GM12865 (cell line): Measurements from ENCODE around the gene AUP1.

Source experiments
- DNase-seq: peaks from one replicate; pipeline ENCODE4 v3.0.0; 2010; ENCODE audit warnings: low read depth
- H3K4me3 ChIP-seq: 2 replicates; pipeline ENCODE4 v1.5.1; 2011; ENCODE audit warnings: mild to moderate bottlenecking, low read depth, low read length, control low read depth
- TF ChIP-seq, protein P1 (sequence below): IDR thresholded peaks from 2 replicates; pipeline ENCODE4 v1.5.1; 2011; ENCODE audit warnings: low read length, control low read depth, low read depth, inconsistent platforms; ENCODE audit not compliant: insufficient read depth; ENCODE audit errors: missing control alignments

AUP1 gene

DNA sequence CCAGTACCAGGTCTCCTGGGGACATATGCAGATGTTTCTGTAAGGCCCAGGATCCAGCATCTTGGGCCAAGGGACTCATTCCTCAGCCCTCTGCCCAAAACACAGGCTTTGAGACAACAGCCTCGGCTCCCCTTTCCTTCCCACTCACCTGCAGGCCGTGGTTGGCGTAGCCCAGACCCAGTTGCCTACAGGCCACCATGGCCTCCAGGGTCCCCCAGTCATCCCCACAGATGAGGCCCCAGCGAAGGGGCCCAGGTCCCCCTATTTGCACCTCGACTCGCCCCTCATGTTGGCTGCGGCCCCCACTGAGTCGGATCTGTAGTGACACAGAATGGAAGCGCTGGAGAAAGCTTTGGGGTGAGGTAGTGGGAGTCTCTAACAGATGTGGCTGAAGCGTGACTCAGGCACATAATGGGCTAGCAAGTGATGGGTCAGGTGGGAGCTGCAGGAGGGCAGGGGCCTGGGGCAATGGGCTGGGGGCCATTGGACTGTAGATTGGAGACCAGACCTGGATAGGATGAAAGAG lies 6.0 kb upstream of the AUP1 start:
- TF ChIP-seq, protein P1, sequence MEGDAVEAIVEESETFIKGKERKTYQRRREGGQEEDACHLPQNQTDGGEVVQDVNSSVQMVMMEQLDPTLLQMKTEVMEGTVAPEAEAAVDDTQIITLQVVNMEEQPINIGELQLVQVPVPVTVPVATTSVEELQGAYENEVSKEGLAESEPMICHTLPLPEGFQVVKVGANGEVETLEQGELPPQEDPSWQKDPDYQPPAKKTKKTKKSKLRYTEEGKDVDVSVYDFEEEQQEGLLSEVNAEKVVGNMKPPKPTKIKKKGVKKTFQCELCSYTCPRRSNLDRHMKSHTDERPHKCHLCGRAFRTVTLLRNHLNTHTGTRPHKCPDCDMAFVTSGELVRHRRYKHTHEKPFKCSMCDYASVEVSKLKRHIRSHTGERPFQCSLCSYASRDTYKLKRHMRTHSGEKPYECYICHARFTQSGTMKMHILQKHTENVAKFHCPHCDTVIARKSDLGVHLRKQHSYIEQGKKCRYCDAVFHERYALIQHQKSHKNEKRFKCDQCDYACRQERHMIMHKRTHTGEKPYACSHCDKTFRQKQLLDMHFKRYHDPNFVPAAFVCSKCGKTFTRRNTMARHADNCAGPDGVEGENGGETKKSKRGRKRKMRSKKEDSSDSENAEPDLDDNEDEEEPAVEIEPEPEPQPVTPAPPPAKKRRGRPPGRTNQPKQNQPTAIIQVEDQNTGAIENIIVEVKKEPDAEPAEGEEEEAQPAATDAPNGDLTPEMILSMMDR = no peak
- no peak for DNase-seq
- no peak overlapping the region for H3K4me3 ChIP-seq

DNA sequence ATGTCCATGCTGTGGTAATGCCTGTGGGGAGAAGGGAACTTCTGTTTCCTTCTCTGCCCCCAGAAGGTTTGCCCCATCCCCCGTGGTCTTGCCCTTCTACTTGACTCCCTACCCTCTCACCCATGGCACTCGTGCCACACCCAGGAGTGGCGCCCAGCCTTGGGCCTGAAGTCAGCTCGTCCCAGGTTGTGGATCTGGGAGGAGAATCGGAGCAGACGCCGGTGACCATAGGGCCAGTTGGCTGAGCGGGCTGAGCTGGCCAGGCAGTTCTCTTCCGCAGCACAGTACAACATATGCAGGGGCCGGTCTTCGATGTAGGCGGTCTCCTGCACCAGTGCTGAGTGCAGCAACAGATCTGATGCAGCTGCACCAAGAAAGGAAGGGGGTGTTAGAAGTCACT lies 4.9 kb upstream of the AUP1 start:
- DNase-seq = no peak
- no peak overlapping the region for H3K4me3 ChIP-seq
- TF ChIP-seq, protein P1 = no peak

DNA sequence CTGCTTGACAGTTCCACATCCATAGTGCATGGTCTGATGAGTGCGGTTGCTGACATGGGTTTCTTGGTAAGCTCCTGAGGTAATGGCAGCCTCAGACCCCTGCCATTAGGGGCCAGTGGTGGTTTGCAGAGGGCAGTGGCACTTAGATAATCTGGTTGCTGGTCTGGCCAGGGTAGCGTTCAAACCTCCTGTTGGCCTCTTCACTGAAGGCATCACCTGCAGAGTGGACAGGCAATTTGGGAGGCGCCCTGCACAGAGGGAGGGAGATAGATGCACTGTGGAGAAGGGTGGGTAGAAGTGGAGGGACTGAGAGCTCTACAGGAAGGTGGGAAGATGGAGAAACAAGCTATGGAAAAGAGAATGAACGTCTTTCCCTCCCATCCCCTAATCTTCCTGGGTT lies 4.0 kb upstream of the AUP1 start:
- DNase-seq = no peak
- H3K4me3 ChIP-seq = no peak overlapping the region
- TF ChIP-seq, protein P1 = no peak

DNA sequence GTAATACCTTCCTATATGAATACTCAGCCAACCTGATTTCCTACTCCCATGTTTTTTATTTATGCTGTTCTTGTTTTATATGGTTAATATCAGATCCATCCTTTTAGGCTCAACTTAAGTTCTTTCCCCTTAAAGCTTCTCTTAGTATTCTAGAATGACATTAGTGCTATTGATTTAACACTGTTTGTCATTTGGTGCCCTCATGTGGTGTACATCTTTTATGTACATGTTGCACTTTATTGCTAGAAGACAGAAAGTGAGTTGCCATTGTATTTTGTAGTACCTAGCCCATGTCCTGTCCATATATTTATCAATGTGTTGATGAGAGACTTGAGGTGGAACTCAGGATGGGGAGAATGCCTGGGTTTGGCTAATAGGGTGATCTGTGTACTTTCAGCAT lies 2.7 kb upstream of the AUP1 start:
- peak; percentile 65 for DNase-seq
- H3K4me3 ChIP-seq = no peak overlapping the region
- TF ChIP-seq, protein P1 = peak; percentile 22

DNA sequence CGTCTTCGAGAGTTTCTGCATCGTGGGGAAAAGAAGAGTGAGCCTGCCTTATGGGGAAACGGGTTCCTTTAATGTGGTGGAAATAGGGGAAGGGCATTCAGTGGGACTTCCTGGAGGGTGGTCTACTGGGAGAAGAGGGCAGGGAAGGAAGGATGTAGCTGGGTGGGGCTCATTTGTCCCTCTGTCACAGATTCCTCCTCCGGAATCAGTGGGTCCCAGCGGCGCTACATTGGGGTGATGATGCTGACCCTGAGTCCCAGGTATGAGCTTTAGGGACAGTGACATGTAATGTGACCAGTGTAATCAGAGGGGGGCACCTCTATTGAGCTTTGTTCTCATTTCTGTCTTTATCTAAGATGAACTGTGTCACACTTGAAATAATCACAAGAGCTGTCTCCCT lies 2.2 kb upstream of the AUP1 start:
- TF ChIP-seq, protein P1 = no peak

DNA sequence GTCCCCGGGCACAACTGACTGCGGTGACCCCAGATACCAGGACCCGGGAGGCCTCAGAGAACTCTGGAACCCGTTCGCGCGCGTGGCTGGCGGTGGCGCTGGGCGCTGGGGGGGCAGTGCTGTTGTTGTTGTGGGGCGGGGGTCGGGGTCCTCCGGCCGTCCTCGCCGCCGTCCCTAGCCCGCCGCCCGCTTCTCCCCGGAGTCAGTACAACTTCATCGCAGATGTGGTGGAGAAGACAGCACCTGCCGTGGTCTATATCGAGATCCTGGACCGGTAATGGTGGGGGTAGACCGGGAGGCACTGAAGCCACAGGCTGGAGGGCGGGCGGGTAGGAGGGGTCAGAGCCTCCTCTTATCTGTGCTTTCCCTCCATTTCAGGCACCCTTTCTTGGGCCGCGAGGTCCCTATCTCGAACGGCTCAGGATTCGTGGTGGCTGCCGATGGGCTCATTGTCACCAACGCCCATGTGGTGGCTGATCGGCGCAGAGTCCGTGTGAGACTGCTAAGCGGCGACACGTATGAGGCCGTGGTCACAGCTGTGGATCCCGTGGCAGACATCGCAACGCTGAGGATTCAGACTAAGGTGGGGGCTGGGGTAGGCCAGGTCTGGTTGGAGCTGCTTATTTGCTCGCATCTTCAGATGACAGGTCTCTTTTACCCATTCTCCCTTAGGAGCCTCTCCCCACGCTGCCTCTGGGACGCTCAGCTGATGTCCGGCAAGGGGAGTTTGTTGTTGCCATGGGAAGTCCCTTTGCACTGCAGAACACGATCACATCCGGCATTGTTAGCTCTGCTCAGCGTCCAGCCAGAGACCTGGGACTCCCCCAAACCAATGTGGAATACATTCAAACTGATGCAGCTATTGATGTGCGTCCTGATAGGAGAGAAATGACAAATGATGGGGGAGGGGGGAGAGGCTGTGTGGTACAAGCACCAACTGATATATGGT lies 1.0 kb upstream of the AUP1 start:
- TF ChIP-seq, protein P1 = no peak
- peak; percentile 90 for DNase-seq
- peak overlapping the region; percentile 95 for H3K4me3 ChIP-seq

More for the DNA sequence above, 2.2 kb upstream of the AUP1 start:
- peak overlapping the region; percentile 95 for H3K4me3 ChIP-seq
- no peak for DNase-seq
